OCI-LY7 (cell line): ENCODE measurements around the gene PSMD2. TPM values are rescaled to one million over a fixed set of nuclear protein-coding genes. Genes with fewer than 3 reads are reported as not detected.

Experiments
- BruUV-seq: library from RNA; stranded (reverse); fragments of 400-500 nt; replicated peaks from 2 replicates; lab custom pipeline; 2021; lab: Mats Ljungman, UMichigan
- CTCF ChIA-PET: fragments of 300-600 bp; sonication (Branson Sonifier 250); formaldehyde crosslinking; loops from one replicate; lab custom pipeline; 2022; ENCODE audit warnings: antibody characterized with exemption; ENCODE audit not compliant: unreplicated experiment; lab: Charles Lee
- POLR2A ChIA-PET: fragments of 300-600 bp; sonication (Branson Sonifier 250); formaldehyde crosslinking; loops from one replicate; lab custom pipeline; 2022; ENCODE audit warnings: antibody characterized with exemption; lab: Charles Lee
- DNase-seq: peaks from one replicate; pipeline ENCODE4 v3.0.0-alpha.2; 2015; ENCODE audit warnings: low spot score
- H2AFZ ChIP-seq: fragments of 200-600 bp; sonication (generic), shearing (Covaris generic); 2 replicates; pipeline ENCODE4 v1.6.1; 2014; ENCODE audit warnings: mild to moderate bottlenecking, antibody characterized with exemption, low read length, moderate library complexity
- H3K27ac ChIP-seq: fragments of 200-600 bp; sonication (generic); 2 replicates; pipeline ENCODE4 v1.5.1; 2014; ENCODE audit warnings: mixed run types, low read depth, mild to moderate bottlenecking, moderate library complexity, low read length, inconsistent platforms; ENCODE audit not compliant: poor library complexity, severe bottlenecking
- H3K36me3 ChIP-seq: fragments of 200-600 bp; sonication (generic); 2 replicates; pipeline ENCODE4 v1.6.1; 2014; ENCODE audit warnings: mild to moderate bottlenecking, antibody characterized with exemption, low read length, moderate library complexity, mixed read lengths; ENCODE audit not compliant: insufficient read depth
- H3K4me1 ChIP-seq: fragments of 200-600 bp; sonication (generic); 2 replicates; pipeline ENCODE4 v1.5.1; 2014; ENCODE audit warnings: mild to moderate bottlenecking, low read length; ENCODE audit not compliant: insufficient read depth, poor library complexity, severe bottlenecking
- H3K4me2 ChIP-seq: fragments of 200-600 bp; sonication (generic); 2 replicates; pipeline ENCODE4 v1.6.1; 2014; ENCODE audit warnings: mild to moderate bottlenecking, low read length
- H3K4me3 ChIP-seq: fragments of 200-600 bp; sonication (generic); 2 replicates; pipeline ENCODE4 v1.5.1; 2014; ENCODE audit warnings: mild to moderate bottlenecking, low read depth, low read length; ENCODE audit not compliant: poor library complexity, severe bottlenecking
- H3K79me2 ChIP-seq: fragments of 200-600 bp; sonication (generic); 2 replicates; pipeline ENCODE4 v1.6.1; 2016; ENCODE audit warnings: low read depth, mild to moderate bottlenecking, low read length, moderate library complexity, mixed read lengths; ENCODE audit not compliant: insufficient read depth
- H3K9me2 ChIP-seq: fragments of 200-600 bp; sonication (generic); 2 replicates; pipeline ENCODE4 v1.6.1; 2016; ENCODE audit warnings: mild to moderate bottlenecking, low read length, mixed read lengths; ENCODE audit not compliant: insufficient read depth
- H3K9me3 ChIP-seq: fragments of 200-600 bp; sonication (generic); 2 replicates; pipeline ENCODE4 v1.6.1; 2014; ENCODE audit warnings: mild to moderate bottlenecking, mixed run types, low read length, mixed read lengths
- H4K20me1 ChIP-seq: fragments of 200-600 bp; sonication (generic); 2 replicates; pipeline ENCODE4 v1.6.1; 2014; ENCODE audit warnings: mild to moderate bottlenecking, antibody characterized with exemption, low read length, moderate library complexity, mixed read lengths; ENCODE audit not compliant: insufficient read depth
- CTCF ChIP-seq: fragments of 200-600 bp; sonication (generic); conservative IDR thresholded peaks from 2 replicates; pipeline ENCODE4 v1.5.1; 2014; ENCODE audit warnings: mild to moderate bottlenecking, antibody characterized with exemption, low read length, moderate library complexity, mixed read lengths
- EZH2phosphoT487 ChIP-seq: fragments of 200-600 bp; sonication (generic); IDR thresholded peaks from 2 replicates; pipeline ENCODE4 v1.6.1; 2018; ENCODE audit warnings: low read depth, borderline replicate concordance, mild to moderate bottlenecking, mixed run types, antibody characterized with exemption, low read length, moderate library complexity, mixed read lengths
- intact Hi-C: fragments of 100-400 bp; cut with micrococcal nuclease; formaldehyde crosslinking; loops from one replicate; pipeline ENCODE4 v1.10.0; 2022; ENCODE audit not compliant: unreplicated experiment
- total RNA-seq, 2 experiments: library from RNA; depleted of rRNA in 1 of 2; stranded (reverse); fragments of >200 nt in 1 of 2; shearing (Covaris generic) in 1 of 2; gene quantifications; 2 replicates each; pipeline ENCODE4 v1.2.3, GENCODE V29; 2014 to 2022

PSMD2 gene
- total RNA-seq, 2 experiments from 2014 or later, result 158 to 219 TPM

- no TSS peak for BruUV-seq
- no peak for DNase-seq
- Histone ChIP-seq H3K9me3 (no peaks in the 10 kb centered on the region), H3K4me2 (no peak overlapping the region), H3K27ac (no peak overlapping the region), H3K4me3 (no peak overlapping the region), H3K79me2 (no peaks in the 10 kb centered on the region), H2AFZ (no peak overlapping the region), H3K4me1 (no peaks in the 10 kb centered on the region), H3K36me3 (0 out of 2 replicates have a peak, but pooled peaks cover 4% of the 10 kb centered on the region), H3K9me2 (no peaks in the 10 kb centered on the region), H4K20me1 (no peaks in the 10 kb centered on the region)
- CTCF ChIA-PET, result no interaction called here
- POLR2A ChIA-PET, result no interaction called here
- intact Hi-C loops, result no loop called here
- TF ChIP-seq CTCF, result no peak
- TF ChIP-seq EZH2phosphoT487, result no peak
These were observed 55.7 kb downstream of the PSMD2 start for GRCh38 chr3:184354754-184355153.

- no peak overlapping the region for H3K4me3 ChIP-seq
- H3K36me3 ChIP-seq, result 0 out of 2 replicates have a peak, but pooled peaks cover 4% of the 10 kb centered on the region
- H3K79me2 ChIP-seq, result no peaks in the 10 kb centered on the region
- intact Hi-C loops, result no loop called here
- peaks cover 1% of the 10 kb centered on the region for H3K4me1 ChIP-seq
- no peak overlapping the region for H2AFZ ChIP-seq
- no TSS peak for BruUV-seq
- ChIA-PET POLR2A (no interaction called here), CTCF (no interaction called here)
- H3K9me3 ChIP-seq, result no peaks in the 10 kb centered on the region
- no peaks in the 10 kb centered on the region for H4K20me1 ChIP-seq
- no peak overlapping the region for H3K27ac ChIP-seq
- no peak overlapping the region for H3K4me2 ChIP-seq
- TF ChIP-seq EZH2phosphoT487 (no peak), CTCF (no peak)
- no peak for DNase-seq
- no peaks in the 10 kb centered on the region for H3K9me2 ChIP-seq
These were observed 56.4 kb downstream of the PSMD2 start for GRCh38 chr3:184355261-184356040.
